Prostate gland (tissue), 2 donors: ENCODE data around the gene SPI1. TPM values are rescaled to one million over a fixed set of nuclear protein-coding genes. Genes with fewer than 3 reads are reported as not detected.

Experiments
- DNase-seq: peaks from one replicate; pipeline ENCODE4 v3.0.0-alpha.2; 2019; ENCODE audit warnings: low spot score
- H3K27ac ChIP-seq, 2 donors: fragments of 200-600 bp; sonication (generic); 2 replicates each; pipeline ENCODE4 v1.5.1; 2017 to 2019
- H3K27me3 ChIP-seq: fragments of 200-600 bp; sonication (generic); replicated peaks from 2 replicates; pipeline ENCODE4 v1.5.1; 2019; ENCODE audit not compliant: insufficient read depth
- H3K36me3 ChIP-seq, 2 donors: fragments of 200-600 bp; sonication (generic); 1 replicate in 1 of 2; 2 replicates in 1 of 2; pipeline versions ENCODE4 v1.5.1 to v1.8.1; 2017 to 2019
- H3K4me1 ChIP-seq: fragments of 200-600 bp; sonication (generic); replicated peaks from 2 replicates; pipeline ENCODE4 v1.5.1; 2019
- H3K4me3 ChIP-seq, 2 donors: fragments of 200-600 bp; sonication (generic); 2 replicates each; pipeline ENCODE4 v1.5.1; 2017 to 2019
- H3K9me3 ChIP-seq: fragments of 200-600 bp; sonication (generic); 2 replicates; pipeline ENCODE4 v1.5.1; 2017
- POLR2A ChIP-seq: fragments of 450-650 bp; IDR thresholded peaks from one replicate; pipeline ENCODE4 v1.6.1; 2016; ENCODE audit warnings: antibody characterized with exemption, mild to moderate bottlenecking
- POLR2AphosphoS5 ChIP-seq: sonication (generic); formaldehyde crosslinking; IDR thresholded peaks from one replicate; pipeline ENCODE4 v1.6.1; 2017; ENCODE audit warnings: antibody characterized with exemption
- WGBS: methylation state at CpG from one replicate; pipeline ENCODE4 v1.1.5; 2018; 5-methylcytosine and 5-hydroxymethylcytosine counted together
- intact Hi-C: fragments of 100-400 bp; cut with DNase I; formaldehyde crosslinking; loops from one replicate; pipeline ENCODE4 v1.14.2; 2022
- total RNA-seq, 2 donors: library from RNA; depleted of rRNA; stranded (reverse); fragments of >200 nt; gene quantifications; one replicate each; pipeline ENCODE4 v1.1.0, GENCODE V29; 2016
- TF ChIP-seq, protein P1 (sequence below), 4 experiments: fragments of 200-600 bp in 2 of 4; fragments of 450-650 bp in 2 of 4; sonication (generic) in 2 of 4; IDR thresholded peaks; 1 replicate in 3 of 4; 2 replicates in 1 of 4; pipeline ENCODE4 v1.5.1; 2016 to 2019; ENCODE audit warnings: antibody characterized with exemption in 4 of 4, mild to moderate bottlenecking in 2 of 4, moderate library complexity in 2 of 4

The SPI1 gene
- total RNA-seq, 2 donors from 2014 or later, result 6.8 to 13.4 TPM

DNA sequence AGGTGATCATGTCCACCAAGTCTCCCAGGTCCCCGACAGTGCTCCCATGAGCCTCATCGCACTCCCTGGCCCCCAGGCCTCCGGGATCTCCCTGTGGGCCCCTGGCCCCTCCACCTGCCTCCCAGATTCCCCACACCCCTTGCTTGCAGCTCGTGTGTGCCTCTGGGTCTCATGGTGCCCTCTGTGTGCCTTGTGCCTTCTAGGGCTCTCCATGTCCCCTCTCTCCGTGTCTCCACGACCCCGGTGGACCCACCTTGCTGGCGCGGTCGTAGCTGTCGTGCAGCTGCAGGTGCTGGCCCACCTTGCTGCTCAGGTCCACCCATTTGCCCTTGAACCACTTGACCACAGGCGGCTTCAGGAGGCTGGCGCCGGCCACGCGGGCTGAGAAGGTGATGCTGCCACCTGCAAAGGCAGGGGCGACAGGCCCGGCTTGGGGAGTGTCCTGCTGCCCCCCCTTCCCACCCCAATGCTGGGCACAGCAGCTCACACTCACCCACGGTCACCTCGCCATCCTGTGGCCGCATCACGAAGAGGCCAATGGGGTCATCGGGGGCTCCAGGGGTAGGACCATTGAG is 28.7 kb downstream of the SPI1 start:
- H3K27me3 ChIP-seq, result no peaks in the 10 kb centered on the region
- H3K9me3 ChIP-seq, result no peaks in the 10 kb centered on the region
- H3K4me3 ChIP-seq, result no peak overlapping the region
- DNase-seq, result no peak
- TF ChIP-seq POLR2AphosphoS5 (no peak), POLR2A (no peak)
- TF ChIP-seq, protein P1, sequence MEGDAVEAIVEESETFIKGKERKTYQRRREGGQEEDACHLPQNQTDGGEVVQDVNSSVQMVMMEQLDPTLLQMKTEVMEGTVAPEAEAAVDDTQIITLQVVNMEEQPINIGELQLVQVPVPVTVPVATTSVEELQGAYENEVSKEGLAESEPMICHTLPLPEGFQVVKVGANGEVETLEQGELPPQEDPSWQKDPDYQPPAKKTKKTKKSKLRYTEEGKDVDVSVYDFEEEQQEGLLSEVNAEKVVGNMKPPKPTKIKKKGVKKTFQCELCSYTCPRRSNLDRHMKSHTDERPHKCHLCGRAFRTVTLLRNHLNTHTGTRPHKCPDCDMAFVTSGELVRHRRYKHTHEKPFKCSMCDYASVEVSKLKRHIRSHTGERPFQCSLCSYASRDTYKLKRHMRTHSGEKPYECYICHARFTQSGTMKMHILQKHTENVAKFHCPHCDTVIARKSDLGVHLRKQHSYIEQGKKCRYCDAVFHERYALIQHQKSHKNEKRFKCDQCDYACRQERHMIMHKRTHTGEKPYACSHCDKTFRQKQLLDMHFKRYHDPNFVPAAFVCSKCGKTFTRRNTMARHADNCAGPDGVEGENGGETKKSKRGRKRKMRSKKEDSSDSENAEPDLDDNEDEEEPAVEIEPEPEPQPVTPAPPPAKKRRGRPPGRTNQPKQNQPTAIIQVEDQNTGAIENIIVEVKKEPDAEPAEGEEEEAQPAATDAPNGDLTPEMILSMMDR (IDR thresholded peaks at IDR 0.05), result no peak
- H3K36me3 ChIP-seq, result no peaks in the 10 kb centered on the region
- intact Hi-C loops, result loop anchor here (5.0 to 10.0 kb wide), 2 partner anchors 172 to 465 kb away; partner anchors contain the start of gene ARFGAP2
- no peaks in the 10 kb centered on the region for H3K4me1 ChIP-seq
- WGBS, result 88% methylated on average over 18 of the region's 23 CpGs
- no peak overlapping the region for H3K27ac ChIP-seq

DNA sequence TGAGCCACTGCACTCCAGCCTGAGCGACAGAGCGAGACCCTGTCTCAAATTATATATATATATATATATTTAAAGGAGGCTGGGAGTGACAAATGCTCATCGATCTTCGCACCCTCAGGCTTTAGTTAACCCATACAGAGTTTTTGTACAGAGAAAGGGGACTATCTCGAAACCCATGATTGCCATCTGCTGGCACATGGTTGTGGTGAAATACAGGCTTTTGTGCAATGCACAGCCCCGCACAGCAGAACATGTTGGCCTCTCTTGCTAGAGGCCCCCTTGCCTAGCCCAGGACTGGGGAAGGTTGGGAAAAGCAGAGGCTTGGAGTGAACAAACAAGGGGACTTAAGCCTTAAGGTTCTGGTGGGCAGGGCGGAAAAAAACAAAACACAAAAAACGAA is 29.5 kb downstream of the SPI1 start:
- TF ChIP-seq POLR2AphosphoS5 (no peak), POLR2A (no peak)
- 77% methylated on average over 6 of the region's 8 CpGs for WGBS
- Histone ChIP-seq H3K9me3 (no peaks in the 10 kb centered on the region), H3K27me3 (no peaks in the 10 kb centered on the region), H3K27ac (no peak overlapping the region), H3K36me3 (no peaks in the 10 kb centered on the region), H3K4me1 (no peaks in the 10 kb centered on the region), H3K4me3 (no peak overlapping the region)
- intact Hi-C loops, result no loop called here
- no peak for DNase-seq

DNA sequence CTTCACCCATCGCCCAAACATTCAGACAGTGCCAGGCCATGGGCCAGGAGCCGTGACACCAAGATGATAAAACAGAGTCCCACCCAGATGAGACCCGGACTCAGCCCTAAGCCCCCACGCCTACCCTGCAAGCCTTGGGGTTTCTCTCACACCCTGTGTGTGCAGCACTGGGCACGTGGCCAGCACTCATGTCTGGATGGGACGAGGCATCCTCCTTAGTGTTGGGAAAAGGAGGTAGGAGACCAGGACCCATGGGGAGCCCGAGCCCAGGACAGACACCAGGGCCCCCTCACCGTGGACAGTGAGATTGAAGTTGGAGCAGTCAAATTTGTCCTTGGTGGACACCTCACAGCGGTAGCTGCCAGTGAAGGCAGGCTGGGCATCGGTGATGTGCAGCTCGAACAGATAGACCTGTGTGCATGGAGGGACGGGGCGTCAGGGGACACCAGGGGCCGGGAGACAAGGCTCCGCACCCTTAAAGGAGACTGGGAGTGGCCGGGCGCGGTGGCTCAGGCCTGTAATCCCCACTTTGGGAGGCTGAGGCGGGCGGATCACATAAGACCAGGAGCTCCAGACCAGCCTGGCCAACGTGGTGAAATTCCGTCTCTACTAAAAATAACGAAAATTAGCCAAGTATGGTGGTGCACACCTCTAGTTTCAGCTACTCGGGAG is 30.1 kb downstream of the SPI1 start:
- TF ChIP-seq, protein P1 (IDR thresholded peaks at IDR 0.05), result no peak
- TF ChIP-seq POLR2AphosphoS5 (no peak), POLR2A (no peak)

DNA sequence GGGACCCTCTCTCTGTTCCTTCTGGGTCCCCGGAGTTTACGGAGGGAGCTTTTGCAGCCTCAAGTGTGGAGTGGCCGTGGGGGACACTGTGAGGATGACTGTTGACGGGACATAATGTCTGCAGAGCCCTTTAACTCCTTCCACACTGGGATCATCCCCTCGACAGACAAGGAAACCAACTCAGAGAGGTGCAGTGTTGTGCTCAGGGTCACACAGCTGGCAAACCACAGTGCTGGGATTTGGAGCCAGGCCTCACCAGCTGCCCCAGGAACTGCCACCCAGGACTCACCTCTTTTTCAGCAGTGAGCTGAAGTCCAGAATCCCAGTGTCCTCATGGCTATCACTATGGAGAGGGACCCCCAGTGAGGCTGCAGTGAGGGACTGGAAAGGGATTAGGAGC is 31.2 kb downstream of the SPI1 start:
- H3K27me3 ChIP-seq, result no peaks in the 10 kb centered on the region
- H3K9me3 ChIP-seq, result no peaks in the 10 kb centered on the region
- TF ChIP-seq POLR2AphosphoS5, result no peak
- TF ChIP-seq POLR2A, result no peak
- TF ChIP-seq, protein P1 (IDR thresholded peaks at IDR 0.05), result no peak
- H3K4me1 ChIP-seq, result no peaks in the 10 kb centered on the region
- H3K27ac ChIP-seq, result no peak overlapping the region
- 76% methylated on average over 5 of the region's 5 CpGs for WGBS
- H3K4me3 ChIP-seq, result no peak overlapping the region
- intact Hi-C loops, result no loop called here
- no peaks in the 10 kb centered on the region for H3K36me3 ChIP-seq
- DNase-seq, result no peak

More for the DNA sequence above, 30.1 kb downstream of the SPI1 start:
- intact Hi-C loops, result no loop called here
- no peak overlapping the region for H3K27ac ChIP-seq
- H3K9me3 ChIP-seq, result no peaks in the 10 kb centered on the region
- H3K4me1 ChIP-seq, result no peaks in the 10 kb centered on the region
- 83% methylated on average over 24 of the region's 24 CpGs for WGBS
- no peaks in the 10 kb centered on the region for H3K27me3 ChIP-seq
- H3K4me3 ChIP-seq, result no peak overlapping the region
- DNase-seq, result no peak
- H3K36me3 ChIP-seq, result no peaks in the 10 kb centered on the region

DNA sequence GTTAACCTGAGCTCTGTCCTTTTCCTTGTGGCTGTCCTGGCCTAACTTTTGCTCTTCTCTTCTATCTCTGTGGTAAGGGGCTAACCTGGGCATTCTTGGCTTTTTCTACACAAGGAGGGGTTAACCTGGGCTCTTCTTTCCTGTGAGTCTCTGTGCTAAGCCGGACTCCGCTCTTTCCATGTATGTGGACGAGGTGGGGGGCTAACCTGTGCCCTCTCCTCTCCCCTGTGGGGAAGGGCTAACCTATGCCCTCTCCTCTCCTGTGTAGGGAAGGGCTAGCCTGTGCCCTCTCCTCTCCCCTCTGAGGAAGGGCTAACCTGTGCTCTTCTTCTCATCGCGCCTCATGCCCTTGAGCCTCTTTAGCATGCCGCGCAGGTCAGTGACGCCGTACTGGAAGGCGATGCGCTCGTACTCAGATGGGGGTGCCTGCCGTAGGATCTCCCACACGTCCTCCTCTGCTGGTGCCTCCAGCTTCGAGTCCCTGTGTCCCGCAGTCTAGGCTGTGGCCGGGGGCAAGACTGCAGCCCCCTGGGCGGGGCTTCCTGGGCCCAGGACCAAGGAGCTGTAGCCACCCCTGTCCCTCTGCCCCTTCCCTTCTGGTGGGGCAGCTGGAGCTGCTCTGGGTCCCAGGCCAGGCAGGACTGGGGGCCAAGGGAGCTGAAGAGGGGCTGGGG is 32.3 kb downstream of the SPI1 start:
- H3K27me3 ChIP-seq, result no peaks in the 10 kb centered on the region
- 91% methylated on average over 18 of the region's 18 CpGs for WGBS
- H3K36me3 ChIP-seq, result no peaks in the 10 kb centered on the region
- no peak overlapping the region for H3K27ac ChIP-seq
- no peaks in the 10 kb centered on the region for H3K9me3 ChIP-seq
- intact Hi-C loops, result no loop called here
- no peaks in the 10 kb centered on the region for H3K4me1 ChIP-seq
- no peak for DNase-seq
- no peak for TF ChIP-seq POLR2A
- TF ChIP-seq, protein P1 (IDR thresholded peaks at IDR 0.05), result no peak
- no peak for TF ChIP-seq POLR2AphosphoS5
- H3K4me3 ChIP-seq, result no peak overlapping the region
